ENCODE results near the gene ZMYM2.

ZMYM2 gene

DNA sequence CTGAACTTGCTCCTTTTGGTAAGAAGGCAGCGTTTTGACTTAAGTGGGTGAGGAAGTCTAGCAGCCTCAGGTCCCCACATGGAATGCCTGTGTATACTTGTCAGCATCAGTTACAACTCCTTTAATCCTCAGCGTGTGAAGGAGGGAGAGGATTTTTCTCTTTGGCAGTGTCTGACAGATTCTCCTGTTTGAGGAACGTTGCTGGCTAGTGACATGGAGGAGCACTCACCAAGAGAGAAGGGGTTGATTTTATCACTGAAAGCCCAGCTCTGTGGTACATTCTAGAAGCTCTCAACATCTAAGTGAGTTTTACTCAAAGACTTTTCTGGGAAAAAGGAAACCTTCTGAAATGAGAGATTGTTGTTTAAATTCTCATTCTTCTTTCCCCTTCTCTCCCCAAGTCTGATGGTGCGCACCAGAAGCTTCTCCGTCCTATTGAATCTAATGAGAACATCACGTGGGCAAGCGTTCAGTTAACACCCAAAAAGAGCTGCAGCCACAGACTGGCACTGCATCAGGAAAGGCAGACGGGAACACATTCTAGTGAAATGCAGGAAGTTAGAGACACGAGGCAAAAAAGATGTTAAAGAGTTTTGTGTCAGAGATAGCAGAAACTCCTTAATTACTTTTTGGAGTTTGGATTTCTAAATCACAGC lies 144.1 kb downstream of the ZMYM2 start:
- no peak for DNase-seq (ENCODE audit: low read depth, low spot score)

DNA sequence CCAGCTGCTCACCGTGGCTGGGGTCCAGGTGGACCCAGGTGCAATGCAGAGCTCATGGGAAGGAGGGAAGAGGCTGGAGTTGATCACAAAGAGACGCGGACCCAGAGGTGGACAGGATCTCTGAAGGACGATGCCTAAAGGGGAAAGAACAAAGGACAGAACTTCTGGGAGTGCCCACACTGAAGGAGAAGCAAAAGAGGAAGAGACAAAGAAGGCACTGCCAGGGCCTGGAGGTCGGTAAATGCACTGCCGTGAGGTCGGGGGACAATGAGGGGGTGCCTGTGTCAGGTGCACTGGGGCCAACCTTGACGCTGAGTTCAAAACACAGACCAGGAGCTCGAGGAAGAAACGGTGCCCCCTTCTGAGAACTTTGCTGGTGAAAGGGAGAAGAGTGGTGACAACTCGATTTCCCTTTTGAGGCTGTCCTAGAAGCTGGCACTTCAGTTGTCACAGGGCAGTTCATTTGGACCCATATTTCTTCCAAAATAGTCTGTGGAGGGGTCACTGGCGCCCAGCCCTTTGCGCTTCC lies 146.7 kb downstream of the ZMYM2 start:
- DNase-seq (ENCODE audit: low read depth, low spot score), result no peak

DNA sequence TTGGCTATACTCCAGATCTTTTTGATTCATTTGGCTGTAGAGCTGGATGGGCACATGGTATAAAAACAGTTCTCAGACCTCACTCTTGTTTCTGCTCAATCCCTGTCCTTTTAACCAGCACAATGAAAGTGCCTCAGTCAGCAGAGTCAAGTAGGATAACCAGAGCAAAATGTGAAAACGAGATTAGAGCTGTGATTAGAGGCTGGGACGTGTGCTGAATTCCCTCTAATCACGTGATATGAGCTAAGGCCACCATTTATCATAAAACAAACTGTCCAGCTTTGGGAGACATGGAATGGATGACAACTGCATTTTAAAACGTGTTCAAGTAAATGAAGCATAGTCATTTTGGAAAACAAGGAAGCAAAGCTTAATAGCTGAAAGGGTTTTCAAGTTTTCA lies 148.2 kb downstream of the ZMYM2 start:
- no peak for DNase-seq (ENCODE audit: low read depth, low spot score)

DNA sequence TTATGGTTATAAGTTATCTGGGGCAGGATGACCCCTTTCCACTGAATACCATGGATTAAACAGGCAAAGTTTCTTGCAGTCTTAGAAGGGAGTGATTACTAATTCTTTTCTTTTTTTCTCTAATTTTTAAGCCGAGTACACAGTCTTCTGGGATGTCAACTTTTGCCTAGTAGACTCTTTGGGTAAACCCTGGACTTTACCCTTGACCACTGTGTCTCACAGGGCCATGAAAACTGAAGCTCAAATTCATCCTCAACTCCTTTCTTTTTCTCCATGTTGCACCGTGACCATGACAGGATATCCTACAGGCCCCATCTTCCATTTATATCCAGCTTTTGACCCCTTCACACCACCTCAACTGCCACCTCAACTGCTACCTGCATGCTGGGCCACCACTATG lies 150.5 kb downstream of the ZMYM2 start:
- DNase-seq (ENCODE audit: low read depth, low spot score), result no peak

DNA sequence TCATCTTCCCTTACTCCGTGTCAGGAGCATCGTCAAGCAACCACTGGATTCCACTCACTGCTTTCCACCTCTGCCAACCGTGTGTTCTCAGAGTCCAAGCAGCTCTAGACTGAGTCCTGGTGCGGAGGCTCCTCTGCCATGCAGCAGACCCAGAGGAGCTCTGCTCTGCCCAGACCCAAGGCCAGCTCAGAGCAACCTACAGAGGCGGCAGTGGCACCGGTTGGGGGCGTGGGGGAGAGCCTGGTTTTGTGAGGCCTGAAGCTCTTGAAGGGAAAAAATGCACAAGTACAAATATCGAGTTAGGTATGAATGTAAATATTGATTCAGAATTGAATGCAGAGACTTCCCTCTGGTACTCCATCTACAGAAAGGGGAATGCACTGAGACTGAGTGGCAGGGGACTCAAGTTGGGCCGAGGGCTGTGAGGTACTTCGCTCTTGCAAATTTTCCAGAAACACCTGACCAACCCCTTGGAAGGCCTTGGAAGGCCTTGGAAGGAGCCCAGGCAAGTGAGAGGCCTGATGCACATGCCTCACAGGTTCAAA lies 155.6 kb downstream of the ZMYM2 start:
- no peak for DNase-seq (ENCODE audit: low read depth, low spot score)

DNA sequence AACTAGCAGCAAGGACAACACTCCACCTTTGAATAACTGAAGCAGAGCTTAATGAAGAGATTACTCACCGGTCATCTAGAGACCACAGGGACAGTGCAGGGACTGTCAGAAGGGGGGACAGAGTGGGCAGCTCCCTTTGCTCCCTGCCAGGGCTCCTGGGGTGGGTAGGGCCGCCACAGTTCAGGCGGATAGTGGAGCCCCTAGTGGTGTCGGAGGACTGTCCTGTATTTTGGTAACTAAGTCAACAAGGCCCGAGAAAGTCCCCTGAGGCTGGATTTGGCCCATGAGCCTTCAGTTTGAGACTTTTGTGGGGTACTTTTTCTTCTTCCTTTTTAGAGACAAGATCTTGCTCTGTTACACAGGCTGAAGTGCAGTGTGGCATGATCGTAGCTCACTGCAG lies 157.7 kb downstream of the ZMYM2 start:
- peak; percentile 33 for DNase-seq (ENCODE audit: low read depth, low spot score)

DNA sequence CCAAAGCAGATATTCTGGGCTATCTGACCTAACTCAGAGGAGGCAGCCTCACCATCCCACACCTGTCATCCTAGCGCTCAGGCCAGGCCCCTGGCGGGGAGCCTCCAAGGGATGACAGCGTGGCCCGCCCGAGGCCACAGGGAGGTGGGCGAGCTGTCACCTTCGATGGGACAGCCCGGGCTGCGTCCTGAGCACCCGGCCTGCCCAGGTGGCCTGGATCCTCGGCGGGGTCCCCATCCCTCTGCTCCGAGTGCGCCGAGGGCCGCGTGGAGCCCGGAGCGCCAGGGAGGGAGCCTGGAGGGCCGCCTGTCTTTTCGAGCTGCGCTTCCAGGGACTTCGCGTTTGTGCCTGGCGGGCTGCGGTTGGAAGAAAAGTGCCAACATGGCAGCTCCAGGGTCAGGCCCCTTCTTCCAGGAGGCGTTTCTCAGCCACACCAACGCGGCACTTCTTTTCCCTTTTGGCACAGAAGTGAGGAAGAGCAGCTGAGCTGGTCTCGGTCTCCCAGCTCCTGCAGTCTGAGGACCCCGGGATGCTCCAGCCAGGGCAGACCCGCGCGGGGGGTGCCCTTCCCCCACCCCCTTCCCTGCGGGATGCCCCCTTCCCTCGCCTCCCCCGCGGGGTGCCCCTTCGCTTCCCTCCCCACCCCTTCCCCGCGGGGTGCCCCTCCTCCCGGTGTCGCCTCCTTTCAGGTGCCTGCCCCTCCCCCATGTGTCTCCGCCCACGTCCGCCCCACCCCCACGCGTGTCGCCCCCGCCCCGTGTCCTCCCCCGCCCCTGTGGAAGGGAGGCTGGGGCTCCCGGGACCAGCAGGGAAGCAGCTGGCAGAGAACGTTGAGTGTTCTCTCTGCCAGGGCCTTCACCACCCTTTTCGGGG lies 160.0 kb downstream of the ZMYM2 start:
- peak; percentile 53 for DNase-seq (ENCODE audit: low read depth, low spot score)

DNA sequence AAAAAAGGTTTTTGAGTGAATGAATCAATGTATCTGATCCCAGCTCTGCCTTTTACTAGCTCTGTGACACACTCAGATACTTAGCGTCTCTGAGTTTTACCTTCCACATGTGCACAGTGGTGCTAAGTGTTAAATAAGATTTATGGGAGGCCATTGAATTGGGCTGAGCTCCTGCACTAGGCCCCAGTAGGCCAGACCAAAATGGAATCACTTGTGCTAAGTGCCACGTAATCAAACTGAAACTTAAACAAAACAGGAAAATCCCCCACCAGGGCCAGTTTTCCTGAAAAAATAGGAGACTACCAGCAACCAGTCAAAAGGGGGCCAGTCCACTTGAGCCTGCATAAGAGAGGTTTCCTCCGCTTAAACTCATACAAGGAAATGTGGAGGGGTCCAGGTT lies 161.4 kb downstream of the ZMYM2 start:
- no peak for DNase-seq (ENCODE audit: low read depth, low spot score)

DNA sequence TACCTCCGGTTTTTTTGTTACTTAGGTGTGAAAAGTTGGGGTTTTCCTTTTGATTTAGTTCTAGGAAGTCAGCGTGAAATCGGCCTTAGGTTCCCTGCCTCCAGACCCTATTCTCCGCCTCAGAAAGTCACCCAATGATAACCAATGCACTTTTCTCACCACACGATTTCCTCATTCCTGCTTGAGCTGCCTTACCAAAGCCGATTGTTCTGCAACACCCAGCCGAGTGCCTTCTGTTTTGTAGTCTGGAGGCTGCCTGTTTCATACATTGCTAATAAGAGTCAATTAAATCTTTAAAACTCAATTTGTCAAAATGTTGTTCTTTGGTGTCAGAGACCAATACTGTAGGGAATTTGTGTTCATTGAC lies 162.6 kb downstream of the ZMYM2 start:
- DNase-seq (ENCODE audit: low read depth, low spot score), result peak; percentile 17

DNA sequence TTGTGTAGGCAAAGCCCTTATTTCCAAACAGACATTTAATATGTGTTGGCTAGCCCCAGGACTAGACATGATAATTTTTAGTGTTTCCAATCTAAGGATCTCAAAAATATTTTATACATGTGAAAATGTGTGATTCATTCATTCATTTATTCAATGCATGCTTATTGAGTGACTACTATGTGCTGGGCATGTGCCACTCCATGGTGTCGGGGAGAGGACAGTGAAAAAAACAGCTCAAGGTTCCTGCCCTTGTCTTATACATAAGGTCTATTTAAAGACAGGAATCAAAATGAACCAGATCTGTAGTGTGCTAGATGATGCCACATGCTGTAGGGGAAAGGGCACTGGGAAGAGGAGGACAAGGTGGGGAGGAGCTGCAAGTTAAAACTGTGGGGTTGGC lies 165.8 kb downstream of the ZMYM2 start:
- DNase-seq (ENCODE audit: low read depth, low spot score), result no peak

DNA sequence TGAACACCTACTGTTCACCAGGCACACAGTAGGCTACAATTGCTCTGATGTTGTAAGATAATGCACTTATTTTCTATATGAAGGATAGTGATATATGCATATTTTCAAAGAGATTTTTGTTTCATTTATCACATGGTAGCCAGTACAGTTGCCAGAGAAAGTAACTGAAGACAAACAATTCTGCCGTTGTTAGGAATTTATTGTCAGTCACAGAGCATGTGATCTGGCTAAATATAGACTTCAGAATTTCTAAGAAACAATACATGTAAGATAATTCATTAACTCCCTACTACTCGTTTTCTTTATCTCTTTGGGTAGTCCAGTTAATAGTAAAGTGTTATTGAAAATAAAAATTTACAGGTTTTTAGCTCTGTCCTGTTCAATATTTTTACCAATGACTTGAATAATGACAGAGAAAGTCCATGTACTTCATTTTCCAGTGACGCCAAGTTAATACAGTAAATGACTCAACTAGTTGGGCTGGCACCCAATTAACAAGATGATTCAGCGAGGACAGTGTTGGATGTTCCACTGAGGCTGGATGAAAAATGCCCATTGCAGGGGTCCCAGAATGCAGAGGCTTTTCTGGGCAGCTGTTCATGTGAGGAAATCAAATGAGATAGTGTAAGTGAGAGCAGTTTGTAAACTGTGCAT lies 166.7 kb downstream of the ZMYM2 start:
- DNase-seq (ENCODE audit: low read depth, low spot score), result no peak

DNA sequence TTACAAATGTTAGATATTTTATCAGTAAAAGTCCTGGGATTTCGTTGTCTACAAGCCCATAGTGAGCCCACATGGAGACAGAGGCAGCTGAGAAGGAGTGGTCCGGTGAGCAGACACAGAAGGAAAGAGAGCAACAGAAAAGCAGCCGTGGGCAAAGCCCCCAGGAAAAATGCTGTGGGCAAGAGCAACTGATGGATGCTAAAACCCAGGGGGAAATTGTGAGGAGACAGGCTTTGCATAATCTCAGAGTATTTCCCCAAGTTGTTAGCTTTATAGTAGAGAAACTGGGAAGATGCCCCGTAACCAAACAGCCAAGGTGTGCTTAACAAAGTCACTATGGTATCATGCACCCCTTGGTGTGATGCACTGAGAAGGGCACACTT lies 167.2 kb downstream of the ZMYM2 start:
- DNase-seq (ENCODE audit: low read depth, low spot score), result no peak

DNA sequence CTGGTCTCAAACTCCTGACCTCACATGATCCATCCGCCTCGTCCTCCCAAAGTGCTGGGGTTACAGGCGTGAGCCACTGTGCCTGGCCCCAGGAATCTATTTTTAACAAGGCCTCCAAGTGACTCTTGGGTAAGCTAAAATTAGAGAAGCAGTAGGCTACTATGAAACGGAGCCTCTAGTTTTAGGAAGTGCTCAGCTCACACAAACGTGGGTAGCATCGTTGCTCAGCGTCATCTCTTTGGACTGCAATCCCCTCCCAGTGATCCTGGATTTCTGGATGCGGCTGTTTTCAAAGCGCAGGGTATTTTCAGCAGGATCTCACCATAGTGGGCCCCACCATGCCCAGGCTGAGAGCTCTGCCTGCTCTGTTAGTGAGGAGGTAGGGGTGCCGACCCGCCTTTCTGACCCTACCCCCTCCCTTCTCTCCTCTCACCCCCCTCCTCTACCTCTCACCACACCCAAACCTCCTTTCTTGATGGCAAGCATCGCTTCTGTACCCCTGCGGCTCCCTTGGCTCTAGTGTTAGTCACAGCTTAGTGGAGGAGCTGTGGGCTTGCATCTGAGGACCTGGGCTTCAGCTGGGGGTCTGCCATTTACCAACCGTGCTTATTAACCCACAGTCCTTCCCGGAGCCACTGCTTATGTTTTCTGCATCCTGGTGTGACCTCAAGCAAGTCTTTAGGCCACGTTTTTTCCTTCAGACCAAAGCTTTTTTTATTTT lies 168.2 kb downstream of the ZMYM2 start:
- DNase-seq (ENCODE audit: low read depth, low spot score), result no peak

DNA sequence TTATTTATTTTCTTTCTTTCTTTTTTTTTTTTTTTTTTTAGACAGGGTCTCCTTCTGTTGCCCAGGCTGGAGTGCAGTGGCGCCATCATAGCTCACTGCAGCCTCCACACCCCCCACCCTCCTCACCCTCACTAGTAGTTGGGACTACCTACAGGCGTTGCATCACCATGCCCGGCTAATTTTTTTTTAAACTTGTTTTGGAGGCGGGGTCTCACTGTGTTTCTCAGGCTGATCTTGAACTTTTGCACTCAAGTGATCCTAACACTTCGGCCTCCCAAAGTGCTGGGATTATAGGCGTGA lies 168.7 kb downstream of the ZMYM2 start:
- DNase-seq (ENCODE audit: low read depth, low spot score), result no peak

DNA sequence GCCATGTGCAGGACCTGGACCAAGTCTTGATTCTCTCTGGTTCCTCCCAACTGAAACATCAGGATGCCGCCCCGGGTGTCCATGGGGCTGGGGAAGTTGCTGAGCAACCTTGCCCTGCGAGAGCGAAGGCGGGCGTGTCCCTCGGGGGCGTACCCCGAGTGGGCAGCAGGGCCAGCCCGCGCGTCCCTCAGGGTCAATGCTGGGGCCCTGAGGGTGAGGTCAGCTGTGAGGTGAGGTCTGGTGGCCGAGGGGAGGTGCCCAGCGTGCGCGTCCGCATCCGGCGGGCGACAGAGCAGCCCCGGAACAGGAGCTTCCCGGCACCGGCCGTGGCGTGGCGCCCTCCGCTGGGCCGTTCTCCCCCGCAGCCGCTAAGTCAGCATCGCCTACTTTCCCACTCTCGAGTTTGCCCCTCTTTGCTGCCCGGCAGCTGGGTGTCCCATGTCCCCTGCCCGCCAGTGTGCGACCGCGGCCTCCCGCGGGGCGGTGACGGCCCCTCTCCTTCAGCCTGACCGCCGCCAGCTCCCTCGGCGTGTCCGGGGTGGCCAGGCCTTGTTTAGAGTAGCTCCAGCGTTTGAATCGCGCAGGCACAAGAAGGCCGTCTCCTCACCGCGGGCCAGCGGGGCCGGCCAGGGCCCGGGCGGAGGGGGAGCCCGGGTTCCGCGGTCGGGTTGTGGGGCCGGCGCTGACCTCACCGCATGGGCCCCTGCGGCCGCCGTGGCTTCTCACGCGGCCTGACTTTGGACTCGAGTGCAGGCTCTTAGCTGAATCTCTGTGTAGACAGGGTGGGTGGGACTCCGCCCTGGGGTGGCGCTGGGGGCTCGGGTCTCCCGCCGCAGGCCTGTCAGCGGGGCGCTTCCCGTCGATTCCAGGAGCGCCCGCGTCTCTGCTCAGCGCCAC lies 169.3 kb downstream of the ZMYM2 start:
- DNase-seq (ENCODE audit: low read depth, low spot score), result peak; percentile 64

DNA sequence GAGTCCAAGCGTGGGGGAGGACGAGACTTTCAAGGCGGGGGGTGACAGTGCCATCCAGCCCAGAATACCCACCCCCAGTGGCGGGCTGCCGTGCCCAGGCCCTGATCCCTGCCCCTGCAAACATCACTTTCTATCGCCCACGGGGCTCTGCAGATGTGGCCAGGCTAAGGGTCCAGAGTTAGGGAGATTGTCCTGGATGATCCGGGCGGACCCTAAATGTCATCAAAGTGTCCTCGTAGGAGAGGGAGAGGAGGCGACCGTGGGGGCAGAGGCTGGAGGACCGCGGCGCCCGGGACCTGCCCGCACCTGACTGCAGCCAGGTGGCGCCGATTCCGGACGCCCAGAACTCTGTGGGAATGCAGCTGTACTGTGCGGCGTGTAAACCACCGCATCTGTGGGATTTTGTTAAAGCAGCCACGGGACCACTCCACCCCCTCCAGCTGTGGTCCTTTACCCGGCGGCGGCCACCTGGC lies 170.0 kb downstream of the ZMYM2 start:
- peak; percentile 22 for DNase-seq (ENCODE audit: low read depth, low spot score)

DNA sequence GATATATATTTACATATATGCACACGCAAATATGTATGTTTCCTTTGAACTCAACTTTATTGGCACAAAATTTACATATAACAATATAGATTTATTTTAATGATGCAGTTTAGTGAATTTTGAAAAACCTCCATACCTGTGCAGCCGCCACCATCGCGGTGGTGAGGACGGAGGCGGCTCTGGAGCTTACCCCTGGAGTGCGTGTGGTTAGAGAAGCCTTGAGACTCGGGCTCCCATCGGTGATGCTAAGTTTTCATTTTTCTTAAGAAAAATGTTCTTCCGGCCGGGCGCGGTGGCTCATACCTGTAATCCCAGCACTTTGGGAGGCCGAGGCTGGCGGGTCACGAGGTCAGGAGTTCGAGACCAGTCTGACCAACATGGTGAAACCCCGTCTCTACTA lies 170.5 kb downstream of the ZMYM2 start:
- DNase-seq (ENCODE audit: low read depth, low spot score), result no peak

DNA sequence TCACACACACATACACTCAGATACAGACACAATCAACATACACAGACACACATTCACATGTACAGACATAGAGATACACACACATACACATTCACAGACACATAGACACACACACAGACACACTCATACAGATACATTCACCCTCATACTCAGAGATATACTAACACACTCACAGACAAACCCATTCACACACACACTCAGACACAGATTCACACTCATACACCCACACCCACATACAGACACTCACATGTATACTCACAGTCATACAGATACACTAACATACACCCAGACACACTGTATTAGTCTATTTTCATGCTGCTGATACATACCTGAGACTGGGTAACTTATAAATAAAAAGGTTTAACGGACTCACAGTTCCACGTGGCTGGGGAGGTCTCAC lies 171.5 kb downstream of the ZMYM2 start:
- DNase-seq (ENCODE audit: low read depth, low spot score), result no peak

DNA sequence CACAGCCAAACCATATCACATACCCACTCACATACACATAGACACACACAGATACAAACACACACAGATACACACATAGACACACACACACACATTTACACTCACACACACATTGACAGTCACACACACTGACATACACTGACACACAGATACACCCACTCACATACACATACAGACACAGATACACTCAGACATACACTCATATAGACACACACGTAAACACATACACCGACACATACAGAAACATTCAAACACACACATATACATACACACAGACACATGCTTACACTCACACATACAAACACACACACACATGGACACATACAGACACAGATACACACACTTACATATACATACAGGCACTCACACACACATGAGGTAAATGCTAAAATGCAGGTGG lies 172.1 kb downstream of the ZMYM2 start:
- no peak for DNase-seq (ENCODE audit: low read depth, low spot score)

DNA sequence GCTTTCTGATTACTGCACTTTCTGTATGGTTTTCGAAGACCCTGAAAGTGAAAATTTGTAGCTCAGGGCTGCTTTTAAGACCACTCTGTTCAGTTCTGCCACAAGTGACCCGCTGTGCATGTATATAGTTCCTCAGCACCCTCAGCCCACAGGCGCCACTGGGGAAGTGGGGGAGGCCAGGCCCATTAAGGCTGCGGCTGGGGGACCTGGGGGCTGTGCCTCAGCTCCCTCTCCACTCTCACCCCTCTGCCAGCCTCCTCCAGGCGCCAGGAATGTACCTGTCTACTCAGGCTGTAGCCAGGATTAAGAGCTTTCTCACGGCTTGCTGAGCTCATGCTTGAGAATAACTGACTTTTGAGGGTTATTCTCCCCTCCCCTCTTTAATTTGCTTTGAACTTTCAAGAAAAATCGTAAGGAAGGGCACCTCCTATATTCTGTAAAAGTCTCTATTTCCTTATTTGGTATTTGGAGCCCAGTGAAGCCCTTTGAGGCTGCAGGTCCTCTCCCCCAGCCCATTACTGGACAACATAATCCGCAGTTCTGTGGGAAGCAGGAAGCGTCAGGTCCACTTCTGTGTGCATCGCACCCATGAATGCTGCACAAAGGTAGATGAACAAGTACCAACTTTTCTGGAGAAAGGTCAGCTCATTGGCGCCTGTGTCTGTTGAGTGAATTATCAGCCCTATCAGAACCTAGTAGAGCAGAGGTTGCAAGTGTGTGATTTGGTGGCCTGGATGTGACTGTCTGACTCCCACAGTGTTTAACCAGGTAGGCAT lies 172.7 kb downstream of the ZMYM2 start:
- DNase-seq (ENCODE audit: low read depth, low spot score), result no peak
